Skeletal muscle tissue (tissue), 4 donors: ENCODE data around the gene ZNF280B. TPM values are rescaled to one million over a fixed set of nuclear protein-coding genes. Genes with fewer than 3 reads are reported as not detected.
"Not testable (repeated sequence)": the region's sequence is repeated elsewhere in the genome, so short reads cannot be mapped to it uniquely, and the experiment has no call there.

Experiments
- H3K27ac ChIP-seq: one replicate; pipeline ENCODE4 v1.7.0; 2013; ENCODE audit warnings: mild to moderate bottlenecking, low read depth, low read length, inconsistent platforms
- H3K27me3 ChIP-seq, 3 donors: one replicate each; pipeline ENCODE4 v1.7.0; 2013; ENCODE audit warnings: low read length in 3 of 3; ENCODE audit not compliant: control insufficient read depth in 3 of 3, insufficient read depth in 3 of 3
- H3K36me3 ChIP-seq, 3 donors: one replicate each; pipeline ENCODE4 v1.7.0; 2013; ENCODE audit warnings: low read length in 3 of 3; ENCODE audit not compliant: control insufficient read depth in 3 of 3, insufficient read depth in 3 of 3
- H3K4me1 ChIP-seq, 3 donors: one replicate each; pipeline ENCODE4 v1.7.0; 2013; ENCODE audit warnings: low read length in 3 of 3, mild to moderate bottlenecking in 3 of 3; ENCODE audit not compliant: control insufficient read depth in 3 of 3, insufficient read depth in 3 of 3
- H3K4me3 ChIP-seq, 3 donors: one replicate each; pipeline ENCODE4 v1.7.0; 2013; ENCODE audit warnings: low read length in 3 of 3
- H3K9ac ChIP-seq, 3 donors: one replicate each; pipeline ENCODE4 v1.7.0; 2013; ENCODE audit warnings: low read length in 3 of 3, mild to moderate bottlenecking in 3 of 3, moderate library complexity in 2 of 3, low read depth in 1 of 3
- H3K9me3 ChIP-seq, 3 donors: one replicate each; pipeline ENCODE4 v1.7.0; 2013; ENCODE audit warnings: low read length in 3 of 3; ENCODE audit not compliant: control insufficient read depth in 3 of 3
- total RNA-seq: library from RNA; depleted of rRNA; stranded (reverse); fragments of >200 nt; gene quantifications from one replicate; pipeline ENCODE4 v1.2.3, GENCODE V29; 2014
- donor health status: Osteomylitis.

Gene ZNF280B
- total RNA-seq, 1 donor from 2014 or later: 1.6 TPM

- not testable (repeated sequence) for H3K9me3 ChIP-seq, H3K27ac ChIP-seq, H3K4me1 ChIP-seq, H3K36me3 ChIP-seq, H3K9ac ChIP-seq, H3K27me3 ChIP-seq, H3K4me3 ChIP-seq
Observed at GRCh38 chr22:22444007-22444589, 64.4 kb downstream of the ZNF280B start.

- no peak overlapping the region for H3K27ac ChIP-seq
- H3K36me3 ChIP-seq: no peaks in the 10 kb centered on the region
- H3K27me3 ChIP-seq: peaks cover 0 to 7% (median 3%) of the 10 kb centered on the region in 3 donors
- no peaks in the 10 kb centered on the region for H3K4me1 ChIP-seq
- no peak overlapping the region for H3K4me3 ChIP-seq
- H3K9ac ChIP-seq: no peak overlapping the region
- no peaks in the 10 kb centered on the region for H3K9me3 ChIP-seq
Observed at GRCh38 chr22:22442928-22443709, 65.4 kb downstream of the ZNF280B start.

GRCh38 chr22:22441626-22442025, 66.9 kb downstream of the ZNF280B start:
- not testable (repeated sequence) for H3K9me3 ChIP-seq, H3K4me1 ChIP-seq, H3K4me3 ChIP-seq, H3K36me3 ChIP-seq, H3K9ac ChIP-seq, H3K27me3 ChIP-seq, H3K27ac ChIP-seq

GRCh38 chr22:22440188-22440587, 68.4 kb downstream of the ZNF280B start:
- Histone ChIP-seq H3K4me1 (no peaks in the 10 kb centered on the region), H3K36me3 (no peaks in the 10 kb centered on the region), H3K9me3 (no peaks in the 10 kb centered on the region), H3K9ac (no peak overlapping the region), H3K27ac (no peak overlapping the region), H3K27me3 (peaks cover 0 to 7% (median 7%) of the 10 kb centered on the region in 3 donors), H3K4me3 (no peak overlapping the region)

Other genes starting within 250 kb of the ZNF280B start
- gene ZNF280A, start 11.5 kb upstream of the ZNF280B start, total RNA-seq: not detected
- not detected for gene PRAME, start 50.5 kb upstream of the ZNF280B start, total RNA-seq
- not detected for gene GGTLC2, start 135.9 kb upstream of the ZNF280B start, total RNA-seq